Stimulated activated naive CD4-positive, alpha-beta T cell treated with Interleukin-2 at 50 U/mL for 16 hours (primary cell): ENCODE results near the gene KLHL17.
A peak's percentile ranks its signal among the peaks of the same experiment; 100 is the strongest.

Experiments
- DNase-seq: peaks from one replicate; lab custom pipeline; 2025; lab: John Stamatoyannopoulos, UW

KLHL17 gene

GRCh38 chr1:952603-953002 lies 7.8 kb upstream of the KLHL17 start:
- no peak for DNase-seq

DNA sequence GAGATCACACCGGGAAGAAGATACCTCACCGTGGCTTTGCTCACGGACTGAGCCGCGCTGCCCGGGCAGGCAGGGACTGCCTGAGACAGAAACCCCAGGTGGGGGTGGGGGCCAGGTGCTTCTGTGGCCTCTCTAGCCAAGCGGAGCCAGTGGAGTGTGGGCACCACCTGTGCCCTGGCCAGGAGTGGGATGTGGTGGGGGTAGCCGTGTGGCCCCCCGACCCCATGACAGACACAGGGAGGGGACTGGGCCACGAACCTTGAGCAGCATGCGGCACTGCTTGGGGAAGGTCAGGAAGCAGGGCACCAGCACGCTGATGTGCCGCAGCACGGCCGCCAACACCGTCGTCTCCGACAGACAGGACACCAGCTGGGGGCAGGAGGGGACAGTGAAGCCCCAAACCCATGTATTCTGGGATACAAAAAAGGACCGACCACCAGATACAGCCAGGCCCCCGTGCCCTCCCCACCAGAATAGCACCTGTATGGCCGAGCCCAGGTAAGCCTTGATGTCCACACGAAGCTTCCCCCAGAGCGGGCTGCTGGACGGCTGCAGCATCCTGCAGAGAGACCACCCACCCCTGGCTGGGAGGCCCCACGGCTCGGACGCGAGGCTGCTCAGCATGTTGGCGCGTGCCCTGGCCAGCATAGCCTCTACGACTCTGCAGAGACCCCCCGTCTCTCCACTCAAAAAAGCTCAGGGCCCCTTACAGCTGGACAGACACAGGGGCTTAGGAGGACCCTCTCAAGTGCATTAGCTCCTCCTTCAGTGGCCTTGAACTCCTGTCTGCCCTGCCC lies 6.7 kb upstream of the KLHL17 start:
- no peak for DNase-seq

DNA sequence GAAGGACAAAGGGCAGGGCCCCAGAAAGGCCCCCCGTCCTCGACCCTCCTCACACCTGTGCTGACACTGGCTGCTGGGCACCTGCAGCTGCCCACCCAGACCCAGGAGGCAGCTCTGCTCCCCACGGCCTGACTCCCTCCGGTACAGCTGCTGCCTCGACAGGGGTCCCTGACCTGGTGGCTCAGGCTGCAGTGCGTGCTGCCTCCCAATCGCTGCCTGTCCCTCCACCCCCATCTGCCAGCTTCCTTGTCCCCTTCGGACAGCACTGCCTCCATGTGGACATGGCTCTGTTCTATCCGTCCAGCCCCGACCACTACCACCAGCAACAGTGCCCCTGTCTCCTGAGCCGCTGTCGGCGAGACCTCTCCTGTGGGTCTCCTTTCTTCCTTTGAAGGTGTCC lies 5.5 kb upstream of the KLHL17 start:
- no peak for DNase-seq

- no peak for DNase-seq
Observed at GRCh38 chr1:955474-955873, 4.9 kb upstream of the KLHL17 start.

GRCh38 chr1:956636-957035 lies 3.7 kb upstream of the KLHL17 start:
- DNase-seq: no peak

- DNase-seq: peak; percentile 93
Observed at GRCh38 chr1:958823-959730, 1.3 kb upstream of the KLHL17 start, which contains the start of gene NOC2L. NOC2L (minus strand) TSS chr1:959256; CDS start chr1:959240, 16 bp downstream.

DNA sequence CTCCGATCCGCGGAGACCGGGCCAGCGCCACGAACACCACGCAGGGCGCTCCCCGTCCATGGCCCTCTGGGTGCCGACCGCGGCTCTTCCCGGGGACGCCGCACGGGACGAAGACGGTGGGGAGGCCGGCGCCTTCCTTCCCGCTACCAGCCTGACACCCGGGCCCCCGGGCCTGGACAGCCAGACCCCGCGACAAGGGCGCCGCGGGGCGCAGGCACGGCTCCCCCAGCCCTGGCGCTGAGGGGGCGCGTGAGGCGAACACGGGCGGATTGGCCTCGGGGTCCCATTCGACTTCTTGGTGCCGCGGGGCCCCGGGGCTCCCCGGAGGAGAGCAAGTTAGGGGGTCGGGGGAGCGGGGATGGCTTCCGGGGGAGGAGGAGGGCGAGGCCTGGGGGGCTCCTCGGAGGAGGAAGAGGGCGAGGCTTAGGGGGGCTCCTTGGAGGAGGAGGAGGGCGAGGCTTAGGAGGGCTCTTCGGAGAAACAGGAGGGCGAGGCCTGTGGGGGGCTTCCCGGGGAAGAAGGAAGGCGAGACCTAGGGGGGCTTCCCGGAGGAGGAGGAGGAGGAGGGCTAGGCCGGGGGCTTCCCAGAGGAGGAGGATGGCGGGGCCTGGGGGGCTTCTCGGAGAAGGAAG lies 537 bp upstream of the KLHL17 start:
- no peak for DNase-seq

DNA sequence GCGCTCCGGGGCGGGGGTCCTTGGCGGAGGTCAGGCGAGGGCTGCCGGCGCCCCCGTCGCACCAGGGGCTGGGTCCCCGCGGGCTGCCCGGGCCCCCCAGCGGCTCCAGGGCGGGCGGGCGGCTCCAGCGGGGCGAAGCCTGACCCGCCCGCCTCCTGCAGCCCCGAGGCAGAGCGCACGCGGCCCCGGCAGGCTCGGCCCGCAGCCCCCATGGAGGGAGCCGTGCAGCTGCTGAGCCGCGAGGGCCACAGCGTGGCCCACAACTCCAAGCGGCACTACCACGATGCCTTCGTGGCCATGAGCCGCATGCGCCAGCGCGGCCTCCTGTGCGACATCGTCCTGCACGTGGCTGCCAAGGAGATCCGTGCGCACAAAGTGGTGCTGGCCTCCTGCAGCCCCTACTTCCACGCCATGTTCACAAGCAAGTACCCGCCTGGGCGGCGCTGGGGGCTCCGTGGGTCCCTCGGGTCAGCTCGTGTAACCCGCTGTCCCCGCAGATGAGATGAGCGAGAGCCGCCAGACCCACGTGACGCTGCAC lies 817 bp downstream of the KLHL17 start:
- no peak for DNase-seq

DNA sequence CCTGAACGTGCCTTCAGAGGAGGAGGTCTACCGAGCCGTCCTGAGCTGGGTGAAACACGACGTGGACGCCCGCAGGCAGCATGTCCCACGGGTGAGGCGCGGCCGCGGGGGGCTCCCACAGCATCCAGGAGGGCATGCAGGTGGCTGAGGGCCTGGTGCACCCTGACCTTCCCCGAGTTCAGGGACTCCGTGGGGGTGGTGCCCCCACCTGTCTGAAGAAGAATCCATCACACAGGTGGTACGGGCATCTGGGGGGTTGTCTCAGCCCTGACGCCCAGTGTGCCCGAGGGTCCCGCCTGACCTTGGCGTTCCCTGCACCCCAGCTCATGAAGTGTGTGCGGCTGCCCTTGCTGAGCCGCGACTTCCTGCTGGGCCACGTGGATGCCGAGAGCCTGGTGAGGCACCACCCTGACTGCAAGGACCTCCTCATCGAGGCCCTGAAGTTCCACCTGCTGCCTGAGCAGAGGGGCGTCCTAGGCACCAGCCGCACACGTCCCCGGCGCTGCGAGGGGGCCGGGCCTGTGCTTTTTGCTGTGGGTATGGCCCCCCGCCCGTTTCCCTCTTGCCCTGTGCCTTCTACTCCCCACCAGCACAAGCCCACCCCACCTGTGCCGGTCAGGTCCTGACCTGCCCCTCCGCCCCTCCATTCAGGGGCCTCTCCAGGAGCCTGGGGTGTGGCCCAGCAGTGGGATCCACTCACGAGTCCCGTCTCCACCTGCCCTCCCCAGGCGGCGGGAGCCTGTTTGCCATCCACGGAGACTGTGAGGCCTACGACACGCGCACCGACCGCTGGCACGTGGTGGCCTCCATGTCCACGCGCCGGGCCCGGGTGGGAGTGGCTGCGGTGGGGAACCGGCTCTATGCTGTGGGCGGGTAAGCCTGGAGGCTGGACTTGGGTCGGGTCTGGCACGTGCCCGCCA lies 2.3 kb downstream of the KLHL17 start:
- DNase-seq: no peak

- DNase-seq: no peak
Observed at GRCh38 chr1:963301-963651, 2.9 kb downstream of the KLHL17 start.

- DNase-seq: no peak
Observed at GRCh38 chr1:963746-964525, 3.6 kb downstream of the KLHL17 start.

- no peak for DNase-seq
Observed at GRCh38 chr1:964691-965525, 4.5 kb downstream of the KLHL17 start.

DNA sequence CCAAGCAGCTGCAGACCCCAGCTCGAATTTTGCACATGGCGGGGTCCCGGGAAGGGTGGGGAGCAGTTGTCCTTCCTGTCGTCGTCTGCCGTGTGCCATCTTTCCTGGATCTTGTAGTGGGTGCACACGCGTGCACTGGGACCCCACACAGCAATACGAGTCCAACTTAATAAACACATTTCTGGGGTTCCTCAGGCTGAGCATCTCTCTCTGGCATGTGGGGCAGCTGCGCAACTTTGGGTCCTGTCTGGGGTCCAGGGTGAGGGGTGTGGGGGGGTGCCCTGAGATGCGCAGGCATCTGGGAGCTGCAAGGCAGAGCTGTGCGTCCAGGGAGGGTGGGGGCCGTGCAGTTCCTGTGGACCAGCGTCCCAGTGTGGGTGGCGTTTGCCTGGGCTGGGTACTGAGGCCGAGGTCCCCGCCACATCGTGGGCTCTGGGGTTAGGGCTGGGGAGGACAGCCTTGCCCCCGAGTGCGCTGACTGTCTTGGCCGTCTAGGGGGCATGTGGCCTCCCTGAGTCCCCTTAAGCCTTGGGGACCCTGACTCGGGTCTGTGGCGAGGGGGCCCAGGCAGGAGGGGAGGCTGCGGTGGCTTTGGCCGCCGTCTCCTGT lies 5.2 kb downstream of the KLHL17 start:
- no peak for DNase-seq

DNA sequence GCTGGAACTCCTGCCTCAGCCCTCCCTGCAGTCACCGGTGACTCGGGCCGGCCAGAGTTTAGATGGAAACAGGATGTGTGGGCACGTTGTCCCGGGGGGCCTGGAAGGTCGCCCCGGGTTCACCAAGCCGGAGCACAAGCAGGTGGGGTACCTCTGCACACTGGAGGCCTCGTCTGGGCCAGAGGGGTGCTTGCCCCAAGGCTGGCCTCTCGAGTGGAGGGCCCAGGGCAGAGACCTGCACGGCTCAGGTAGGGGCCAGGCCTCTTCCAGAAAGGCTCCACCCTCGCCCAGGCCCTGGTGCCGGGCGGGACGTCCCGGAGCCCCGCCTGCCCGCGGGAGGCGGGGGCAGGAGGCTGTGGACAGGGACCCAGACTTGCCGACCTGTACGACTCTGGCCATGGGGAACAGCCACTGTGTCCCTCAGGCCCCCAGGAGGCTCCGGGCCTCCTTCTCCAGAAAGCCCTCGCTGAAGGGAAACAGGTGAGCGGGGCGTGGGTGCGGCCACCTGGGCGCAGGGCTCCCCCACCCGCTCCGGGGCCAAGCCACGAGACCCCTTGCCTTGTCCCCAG lies 5.8 kb downstream of the KLHL17 start, which contains the start of gene PLEKHN1:
Gene PLEKHN1 (plus strand): TSS at position 348 of the 569 bp plus-strand sequence. CDS start 50 bp downstream, at position 398.
- no peak for DNase-seq

GRCh38 chr1:966704-967300 lies 6.4 kb downstream of the KLHL17 start:
- peak; percentile 83 for DNase-seq

GRCh38 chr1:967466-968343 lies 7.3 kb downstream of the KLHL17 start:
- DNase-seq: no peak

DNA sequence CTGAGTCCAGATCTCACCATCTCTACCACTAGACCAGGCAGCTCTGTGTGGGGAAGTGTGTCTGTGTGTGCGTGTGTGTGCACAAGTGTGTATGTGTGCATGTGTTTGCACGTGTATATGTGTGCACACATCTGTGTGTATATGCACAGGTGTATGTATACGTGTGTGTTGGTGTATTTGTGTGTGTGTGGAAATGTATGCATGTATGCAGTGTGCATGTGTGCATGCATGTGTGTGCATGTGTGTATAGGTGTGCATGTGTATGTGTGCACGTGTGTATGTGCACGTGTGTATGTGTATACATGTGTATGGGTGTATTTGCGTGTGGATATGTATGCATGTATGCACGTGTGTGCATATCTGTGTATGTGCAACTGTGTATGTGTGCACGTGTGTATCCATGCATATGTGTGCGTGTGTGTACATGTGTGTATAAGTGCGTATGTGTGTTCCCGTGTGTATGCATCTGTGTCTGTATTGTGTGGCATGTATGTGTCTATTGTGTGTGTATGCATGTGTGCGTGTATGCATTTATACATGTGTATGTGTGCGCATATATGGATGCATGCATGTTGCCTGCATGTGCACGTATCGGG lies 9.0 kb downstream of the KLHL17 start:
- DNase-seq: no peak
